Measurements from ENCODE around the gene UBE2I.
"Not testable (repeated sequence)": the region's sequence is repeated elsewhere in the genome, so short reads cannot be mapped to it uniquely, and the experiment has no call there.

Gene UBE2I

DNA sequence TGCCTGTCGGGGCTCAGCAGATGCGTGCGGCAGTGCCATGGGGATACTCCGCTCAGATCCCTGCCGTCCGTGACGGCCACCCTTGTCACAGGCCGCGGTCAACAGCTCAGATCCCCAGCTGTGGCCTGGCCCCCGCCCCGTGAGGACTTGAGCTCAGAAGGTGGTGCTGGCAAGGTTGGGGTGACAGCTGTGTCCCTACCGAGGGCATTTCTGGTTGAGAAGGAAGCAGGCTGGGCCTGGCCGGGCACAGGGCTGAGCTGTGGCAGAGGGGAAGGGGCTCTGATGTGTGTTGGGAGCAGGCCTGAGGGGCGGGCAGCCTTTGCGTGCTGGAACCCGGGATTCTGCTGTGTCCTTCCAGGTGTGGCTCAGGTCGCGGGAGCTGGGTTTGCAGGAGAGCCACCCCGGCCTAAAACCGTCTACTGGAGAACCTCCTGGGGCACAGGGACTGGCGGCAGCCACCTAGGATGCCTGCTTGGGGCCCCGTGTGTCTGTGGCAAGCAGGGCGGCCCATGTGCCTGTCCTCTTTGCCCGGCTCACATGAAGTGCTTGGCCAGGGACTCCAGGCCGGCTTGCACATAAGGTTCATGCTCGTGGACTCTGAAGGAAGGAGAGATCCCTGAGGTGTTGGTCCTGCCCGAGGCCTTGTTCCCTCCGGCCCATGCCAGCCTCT lies 5.1 kb downstream of the UBE2I start:
- DNase-seq, result no peak

DNA sequence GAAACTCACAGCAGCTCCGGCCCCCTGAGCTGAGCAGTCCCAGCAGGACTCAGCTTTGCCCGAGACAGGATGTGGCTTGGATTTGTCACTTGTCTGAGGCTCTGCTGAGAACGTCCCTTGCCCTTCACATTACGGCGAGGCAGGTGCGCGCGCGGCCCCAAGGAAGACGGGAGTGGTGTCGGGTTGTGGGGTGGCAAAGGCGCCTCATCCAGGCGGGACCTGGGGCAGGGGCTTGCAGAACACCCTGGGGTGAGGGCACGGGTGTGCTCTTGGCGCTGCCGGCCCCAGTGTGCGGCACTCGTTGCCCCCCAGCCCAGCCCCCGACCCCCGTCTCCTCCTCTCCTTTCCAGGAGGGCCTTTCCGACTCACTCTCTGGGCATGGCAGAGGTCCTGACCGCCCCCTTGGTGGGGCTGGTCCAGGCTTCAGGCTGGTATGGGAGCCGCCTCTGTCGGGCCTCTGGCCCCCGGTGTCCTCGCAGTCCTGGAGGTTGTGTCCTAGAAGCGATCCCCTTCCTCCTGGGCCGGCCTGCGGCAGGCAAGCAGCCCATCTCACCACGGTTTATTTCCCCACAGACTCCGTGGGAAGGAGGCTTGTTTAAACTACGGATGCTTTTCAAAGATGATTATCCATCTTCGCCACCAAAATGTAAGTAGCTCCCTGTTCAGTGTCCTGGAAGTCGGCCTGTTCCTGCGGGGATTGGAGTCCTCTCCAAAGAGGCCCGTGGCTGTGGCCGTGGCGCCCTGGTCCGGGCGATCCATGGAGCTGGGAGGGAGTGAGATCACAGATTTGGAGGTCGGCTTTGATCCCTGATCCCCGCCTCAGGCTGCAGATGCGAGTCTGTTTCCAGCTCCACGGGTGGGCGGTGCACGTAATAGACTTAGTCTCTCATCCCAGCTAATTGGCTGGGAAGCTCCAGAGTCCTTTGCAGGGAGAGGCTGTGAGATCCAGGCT lies 5.9 kb downstream of the UBE2I start:
- no peak for DNase-seq

GRCh38 chr16:1316033-1316405 lies 6.6 kb downstream of the UBE2I start:
- no peak for DNase-seq

DNA sequence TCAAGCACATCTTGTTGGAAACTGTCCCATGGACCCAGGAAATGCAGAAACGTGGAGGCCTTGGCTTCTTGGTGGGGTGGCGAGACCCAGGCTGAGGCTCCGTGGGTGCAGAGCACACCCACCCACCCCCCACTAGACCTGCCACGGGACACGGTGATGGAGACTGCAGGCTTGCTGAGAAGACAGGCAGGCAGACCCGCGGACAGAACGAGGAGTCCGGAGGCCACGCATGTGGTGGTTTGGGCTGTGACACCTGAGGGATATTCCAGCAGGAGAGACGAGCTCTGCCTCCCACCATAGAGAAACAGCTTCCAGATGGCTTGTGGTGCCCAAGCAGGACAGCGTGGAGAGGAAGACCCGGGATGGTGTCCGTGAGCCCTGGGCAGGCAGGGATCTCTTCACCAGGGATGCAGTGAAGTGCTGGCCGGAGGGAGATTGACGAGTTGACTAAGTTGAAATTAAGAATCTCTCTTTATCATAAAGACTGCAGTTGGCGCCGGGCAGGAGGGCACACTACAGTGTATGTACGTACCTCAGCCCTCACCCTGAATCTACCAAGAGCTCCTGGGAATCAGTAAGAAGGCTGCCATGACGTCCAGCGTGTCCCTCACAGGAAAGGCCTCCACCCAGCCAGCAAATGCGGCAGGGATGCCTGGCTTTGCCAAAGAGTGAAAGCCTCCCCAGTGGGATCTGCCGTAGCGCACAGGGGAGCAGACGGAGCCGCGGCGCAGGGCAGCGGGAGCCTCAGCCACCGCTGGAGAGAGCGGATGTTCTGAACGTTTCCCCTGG lies 8.2 kb downstream of the UBE2I start:
- DNase-seq, result no peak

DNA sequence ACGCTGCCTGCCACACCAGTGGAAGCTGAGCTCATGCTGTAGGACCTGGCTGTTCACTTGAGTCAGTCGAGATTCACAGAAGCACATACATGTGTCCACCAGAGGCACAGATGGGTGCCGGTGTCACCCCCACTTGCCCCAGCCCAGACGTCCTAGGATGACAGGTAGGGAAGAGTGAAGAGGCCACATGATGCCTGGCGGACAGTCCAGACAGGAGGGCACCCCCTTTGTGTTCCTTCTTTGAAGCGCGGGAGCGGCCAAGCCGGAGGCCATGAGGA lies 8.8 kb downstream of the UBE2I start:
- no peak for DNase-seq

DNA sequence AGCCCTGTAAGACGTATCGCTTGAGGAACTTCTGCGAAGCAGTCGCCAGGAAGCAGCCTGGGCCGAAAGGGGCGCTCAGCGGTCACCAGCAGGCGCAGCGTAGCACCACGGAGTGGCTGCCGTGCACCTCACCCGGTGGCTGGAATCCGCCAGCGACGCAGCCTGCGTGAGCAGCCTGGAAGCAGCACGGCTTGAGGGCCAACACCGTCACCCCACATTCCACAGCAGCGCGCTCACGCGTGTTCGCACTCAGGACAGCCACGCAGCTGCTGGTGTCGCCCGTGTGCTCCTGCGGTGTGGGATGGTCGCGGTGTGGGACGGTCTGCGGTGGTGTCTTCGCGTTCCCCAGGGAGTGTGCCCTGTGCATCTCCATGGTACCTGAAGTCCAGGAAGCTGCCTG lies 9.6 kb downstream of the UBE2I start:
- DNase-seq, result no peak

GRCh38 chr16:1320097-1320496 lies 10.7 kb downstream of the UBE2I start:
- no peak for DNase-seq

DNA sequence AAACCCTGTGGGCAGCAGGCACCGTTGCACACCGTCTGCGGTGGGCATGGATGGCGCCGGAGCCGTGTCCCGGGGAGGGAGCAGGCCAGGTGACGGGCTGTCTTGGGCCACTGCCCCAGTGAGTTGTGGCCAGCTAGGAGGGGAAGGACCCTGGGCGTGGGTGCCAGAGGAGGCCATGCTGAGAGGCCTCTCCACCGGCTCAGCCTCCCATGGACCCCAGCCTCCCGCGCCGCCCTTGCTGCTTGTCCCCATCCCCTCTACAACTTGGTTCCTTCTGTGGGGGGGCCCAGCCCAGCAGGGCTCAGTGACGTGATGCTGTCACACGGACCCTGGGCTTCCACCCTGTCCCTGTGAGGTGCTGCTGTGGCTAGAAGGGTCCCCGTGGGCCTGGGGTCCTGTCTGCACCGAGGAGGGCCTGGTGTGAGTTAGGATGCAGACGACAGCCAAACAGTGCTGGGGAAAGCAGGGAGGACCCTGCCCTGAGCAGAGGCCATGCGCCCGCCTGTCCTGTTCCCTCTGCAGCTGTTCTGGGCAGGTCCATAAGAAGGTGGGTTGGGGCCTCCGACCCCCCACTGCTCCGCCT lies 11.3 kb downstream of the UBE2I start:
- no peak for DNase-seq

- DNase-seq, result no peak
Observed at GRCh38 chr16:1322407-1322806, 13.0 kb downstream of the UBE2I start.

GRCh38 chr16:1323296-1324239 lies 14.1 kb downstream of the UBE2I start:
- no peak for DNase-seq

GRCh38 chr16:1324286-1324826 lies 14.9 kb downstream of the UBE2I start:
- no peak for DNase-seq

- no peak for DNase-seq
Observed at GRCh38 chr16:1325261-1325660, 15.8 kb downstream of the UBE2I start.

- DNase-seq, result no peak
Observed at GRCh38 chr16:1325673-1326371, 16.4 kb downstream of the UBE2I start.

GRCh38 chr16:1326391-1326790 lies 17.0 kb downstream of the UBE2I start:
- no peak for DNase-seq

GRCh38 chr16:1326946-1327618 lies 17.6 kb downstream of the UBE2I start:
- no peak for DNase-seq

GRCh38 chr16:1327619-1327947 lies 18.1 kb downstream of the UBE2I start:
- no peak for DNase-seq

DNA sequence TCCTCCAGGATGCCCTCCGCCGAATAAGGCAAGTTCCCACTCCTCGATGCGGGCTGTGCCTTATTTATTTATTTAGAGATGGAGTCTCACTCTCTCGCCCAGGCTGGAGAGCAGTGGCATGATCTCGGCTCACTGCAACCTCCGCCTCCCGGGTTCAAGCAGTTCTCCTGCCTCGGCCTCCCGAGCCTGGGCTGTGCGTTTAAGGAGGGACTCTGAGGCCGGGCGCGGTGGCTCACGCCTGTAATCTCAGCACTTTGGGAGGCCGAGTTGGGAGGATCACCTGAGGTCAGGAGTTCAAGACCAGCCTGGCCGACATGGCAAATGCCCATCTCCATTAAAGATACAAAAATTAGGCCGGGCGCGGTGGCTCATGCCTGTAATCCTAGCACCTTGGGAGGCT lies 18.7 kb downstream of the UBE2I start:
- not testable (repeated sequence) for DNase-seq

- not testable (repeated sequence) for DNase-seq
Observed at GRCh38 chr16:1328961-1329360, 19.5 kb downstream of the UBE2I start.

- DNase-seq, result peak in 1 of 3 donors; percentile 31
Observed at GRCh38 chr16:1330260-1330914, 21.0 kb downstream of the UBE2I start.
